Upper lobe of right lung (tissue), 1 donor: Measurements from ENCODE around the gene PRDM16. TPM values are rescaled to one million over a fixed set of nuclear protein-coding genes. Genes with fewer than 3 reads are reported as not detected.

Experiments
- ATAC-seq: fragments of 200-7000 bp; cut with Tn5 transposase; one replicate; pipeline ENCODE4 v1.9.1; 2020; ENCODE audit warnings: mild to moderate bottlenecking, moderate library complexity
- DNase-seq: peaks from one replicate; pipeline ENCODE4 v3.0.0-alpha.2; 2020
- H3K27ac ChIP-seq: fragments of 200-600 bp; one replicate; pipeline ENCODE4 v1.8.0; 2022
- H3K27me3 ChIP-seq: fragments of 200-600 bp; one replicate; pipeline ENCODE4 v1.8.0; 2022; ENCODE audit warnings: mild to moderate bottlenecking
- H3K36me3 ChIP-seq: fragments of 200-600 bp; one replicate; pipeline ENCODE4 v1.8.0; 2022
- H3K4me1 ChIP-seq: fragments of 200-600 bp; one replicate; pipeline ENCODE4 v1.8.0; 2022
- H3K4me3 ChIP-seq: fragments of 200-600 bp; one replicate; pipeline ENCODE4 v1.8.0; 2022; ENCODE audit warnings: mild to moderate bottlenecking
- H3K9me3 ChIP-seq: fragments of 200-600 bp; one replicate; pipeline ENCODE4 v1.8.0; 2022
- intact Hi-C: fragments of 100-400 bp; cut with DNase I; formaldehyde crosslinking; loops from one replicate; pipeline ENCODE4 v1.11.0; 2022
- long read RNA-seq: library from polyadenylated mRNA; unstranded; transcript quantifications from one replicate; pipeline ENCODE4 v2.0.0, GENCODE V29; 2021
- total RNA-seq: library from RNA; stranded (reverse); fragmentation: NEBNext Ultra II Directional; extraction: Animal tissue kit (Norgen Biotek cat#: 25700); gene quantifications from one replicate; pipeline ENCODE4 v1.2.1, GENCODE V29; 2021
- TF ChIP-seq, protein P1 (sequence below): fragments of 200-600 bp; IDR thresholded peaks from one replicate; pipeline ENCODE4 v1.8.0; 2022; ENCODE audit warnings: antibody characterized with exemption
- donor health status: DM: no; HTN: yes; CAD: no; lungs with severe emphysema.

The PRDM16 gene
- total RNA-seq: 21.0 TPM
- long read RNA-seq, full-length matches to known transcripts: 2 of 36 reads
- long read RNA-seq, partial matches to known transcripts: 13 of 36 reads
- long read RNA-seq, other reads (novel, unspliced or antisense): 21 of 36 reads

DNA sequence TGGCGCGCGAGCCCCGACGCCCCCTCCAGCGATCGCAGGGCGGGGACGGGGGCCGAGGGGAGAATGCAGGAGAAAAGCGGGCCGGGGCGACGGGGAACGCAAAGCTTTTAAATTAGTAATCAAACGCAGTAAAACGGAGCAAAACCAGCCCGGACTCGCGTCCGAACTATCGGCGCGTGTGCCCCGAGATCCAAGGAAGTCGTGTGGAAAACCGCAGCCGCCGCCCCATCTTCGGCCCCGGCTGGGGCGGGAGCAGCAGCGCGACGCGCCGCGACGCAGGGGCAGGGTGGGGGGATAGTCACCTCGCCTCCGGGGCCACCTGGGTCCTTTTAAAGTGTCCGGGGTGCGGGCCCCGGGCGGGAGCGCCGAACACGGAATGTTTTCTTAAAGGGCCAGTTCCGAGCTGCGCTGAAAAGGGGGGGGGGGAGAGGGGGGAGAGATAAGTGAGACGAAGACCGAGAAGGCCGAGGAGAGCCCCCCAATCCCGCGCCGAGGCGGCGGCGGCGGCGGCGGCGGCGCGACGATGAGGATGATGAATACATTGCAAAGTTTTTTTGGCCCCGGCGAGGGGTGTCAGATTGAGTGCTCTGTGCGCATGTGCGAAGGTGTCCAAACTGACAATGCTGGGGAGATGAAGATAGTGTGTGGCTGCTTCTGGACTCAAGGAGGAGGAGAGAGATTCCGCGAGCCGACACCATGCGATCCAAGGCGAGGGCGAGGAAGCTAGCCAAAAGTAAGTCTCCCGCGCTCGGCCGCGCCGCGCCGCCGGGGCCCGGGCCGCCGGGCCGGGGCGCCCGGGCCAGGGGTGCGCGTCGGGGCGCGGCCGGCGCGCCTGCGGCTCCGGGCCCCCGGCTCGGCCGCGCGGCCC is at the start of gene PRDM16:
Gene PRDM16, plus strand, starts transcription at position 640 of the 868 bp plus-strand sequence. Its CDS starts 57 bp downstream, at position 697.
- ATAC-seq: peak; percentile 2
- Histone ChIP-seq H3K4me3 (peak within 1 kb of the TSS; percentile 68), H3K36me3 (no peaks in the 10 kb centered on the region), H3K9me3 (no peaks in the 10 kb centered on the region), H3K4me1 (peaks cover 3% of the 10 kb centered on the region), H3K27me3 (peaks cover 81% of the 10 kb centered on the region), H3K27ac (peak within 1 kb of the TSS; percentile 86)
- intact Hi-C loops: no loop called here
- TF ChIP-seq, protein P1, sequence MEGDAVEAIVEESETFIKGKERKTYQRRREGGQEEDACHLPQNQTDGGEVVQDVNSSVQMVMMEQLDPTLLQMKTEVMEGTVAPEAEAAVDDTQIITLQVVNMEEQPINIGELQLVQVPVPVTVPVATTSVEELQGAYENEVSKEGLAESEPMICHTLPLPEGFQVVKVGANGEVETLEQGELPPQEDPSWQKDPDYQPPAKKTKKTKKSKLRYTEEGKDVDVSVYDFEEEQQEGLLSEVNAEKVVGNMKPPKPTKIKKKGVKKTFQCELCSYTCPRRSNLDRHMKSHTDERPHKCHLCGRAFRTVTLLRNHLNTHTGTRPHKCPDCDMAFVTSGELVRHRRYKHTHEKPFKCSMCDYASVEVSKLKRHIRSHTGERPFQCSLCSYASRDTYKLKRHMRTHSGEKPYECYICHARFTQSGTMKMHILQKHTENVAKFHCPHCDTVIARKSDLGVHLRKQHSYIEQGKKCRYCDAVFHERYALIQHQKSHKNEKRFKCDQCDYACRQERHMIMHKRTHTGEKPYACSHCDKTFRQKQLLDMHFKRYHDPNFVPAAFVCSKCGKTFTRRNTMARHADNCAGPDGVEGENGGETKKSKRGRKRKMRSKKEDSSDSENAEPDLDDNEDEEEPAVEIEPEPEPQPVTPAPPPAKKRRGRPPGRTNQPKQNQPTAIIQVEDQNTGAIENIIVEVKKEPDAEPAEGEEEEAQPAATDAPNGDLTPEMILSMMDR: no peak
- peak; percentile 79 for DNase-seq

DNA sequence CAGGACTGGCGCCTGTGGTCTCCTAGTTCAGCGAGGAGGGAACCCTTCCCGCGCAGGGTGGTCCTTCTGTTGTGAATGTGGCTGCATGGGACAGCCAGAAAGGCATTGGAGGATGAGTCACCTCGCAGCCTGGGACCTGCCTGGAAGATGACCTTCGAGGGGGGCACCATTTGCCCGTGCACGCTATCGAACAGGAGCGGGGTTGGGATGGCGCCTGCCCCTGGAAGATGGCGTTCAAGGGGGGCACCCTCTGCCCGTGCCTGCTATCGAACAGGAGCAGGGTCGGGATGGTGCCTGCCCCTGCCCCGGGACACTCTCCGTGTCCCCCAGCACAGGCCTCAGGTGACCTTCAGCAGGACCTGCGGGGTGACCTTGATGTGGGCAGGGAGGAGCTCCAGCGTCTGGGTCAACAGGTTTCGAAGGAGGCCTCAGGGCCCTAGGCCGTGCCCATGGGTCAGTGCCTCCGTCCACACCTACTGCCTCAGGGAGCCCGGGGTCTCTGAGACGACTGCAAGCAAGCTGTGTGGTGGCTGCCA is 49.4 kb upstream of the PRDM16 start:
- DNase-seq (peak; percentile 41), ATAC-seq (no peak)
- TF ChIP-seq, protein P1: no peak
- Histone ChIP-seq H3K27ac (no peak overlapping the region), H3K4me1 (no peaks in the 10 kb centered on the region), H3K9me3 (no peaks in the 10 kb centered on the region), H3K27me3 (peaks cover 10% of the 10 kb centered on the region), H3K36me3 (no peaks in the 10 kb centered on the region), H3K4me3 (no peak overlapping the region)
- intact Hi-C loops: no loop called here

DNA sequence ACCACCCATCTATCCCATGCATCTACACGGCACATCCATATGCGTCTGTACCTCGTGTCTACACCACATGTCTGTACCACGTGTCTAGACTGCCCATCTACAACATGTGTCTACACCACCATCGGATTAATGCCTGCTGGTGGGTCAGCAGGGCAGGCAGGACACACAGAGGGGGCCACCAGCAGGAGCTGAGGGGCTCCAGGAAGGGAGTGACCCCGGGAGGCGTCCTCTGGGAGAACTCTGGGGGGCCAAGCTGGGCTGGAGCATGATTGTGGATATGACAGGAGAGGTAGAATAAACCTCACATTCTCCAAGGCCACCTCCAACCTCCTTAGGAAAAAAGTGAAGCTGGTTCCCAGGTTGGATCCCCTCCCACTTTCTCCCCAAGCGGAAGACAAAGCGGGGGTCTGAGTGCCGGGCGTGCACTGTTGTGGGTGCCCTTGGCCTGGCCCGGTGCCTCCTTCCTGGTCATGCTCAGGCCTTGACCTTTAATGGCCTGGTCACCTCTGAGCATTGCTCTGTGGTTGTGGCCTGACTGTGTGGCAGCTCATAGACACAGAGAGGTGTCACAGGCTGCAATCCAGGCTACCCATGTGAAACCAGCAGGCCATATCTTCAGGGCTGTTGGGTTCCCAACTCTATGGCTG is 48.6 kb upstream of the PRDM16 start:
- intact Hi-C loops: no loop called here
- peaks cover 4% of the 10 kb centered on the region for H3K27me3 ChIP-seq
- no peaks in the 10 kb centered on the region for H3K4me1 ChIP-seq
- H3K27ac ChIP-seq: no peak overlapping the region
- H3K4me3 ChIP-seq: no peak overlapping the region
- H3K36me3 ChIP-seq: no peaks in the 10 kb centered on the region
- ATAC-seq: no peak
- DNase-seq: peak; percentile 51
- TF ChIP-seq, protein P1: no peak
- H3K9me3 ChIP-seq: no peaks in the 10 kb centered on the region

DNA sequence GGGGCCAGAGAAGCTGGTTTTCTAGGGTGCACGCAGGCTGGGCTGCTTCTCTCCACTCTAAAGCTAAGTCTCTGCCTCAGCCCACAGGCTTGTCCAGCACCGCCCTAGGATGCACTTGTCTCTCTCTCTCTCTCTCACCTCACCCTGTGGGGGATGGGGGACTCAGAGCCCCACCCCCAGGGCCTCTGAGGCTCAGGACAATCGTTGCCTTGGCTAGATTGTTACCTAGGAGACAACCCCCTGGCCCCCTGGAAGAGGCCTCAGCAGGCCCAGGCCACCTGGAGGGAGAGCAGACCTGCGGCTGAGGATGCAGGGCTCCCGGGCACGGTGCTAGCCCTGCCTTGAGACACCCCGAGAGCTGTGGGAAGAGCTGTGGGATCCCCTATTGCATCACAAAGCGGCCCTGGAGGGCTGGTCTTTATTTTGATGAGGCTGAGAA is 47.8 kb upstream of the PRDM16 start, which contains the start of gene ACTRT2:
Gene ACTRT2, plus strand, starts transcription at position 235 of the 439 bp plus-strand sequence. CDS start 220 bp downstream, outside the sequence.
- intact Hi-C loops: no loop called here
- DNase-seq (peak; percentile 47), ATAC-seq (no peak)
- peaks cover 4% of the 10 kb centered on the region for H3K27me3 ChIP-seq
- TF ChIP-seq, protein P1: no peak
- no peaks in the 10 kb centered on the region for H3K4me1 ChIP-seq
- H3K9me3 ChIP-seq: no peaks in the 10 kb centered on the region
- no peak within 1 kb of the TSS for H3K4me3 ChIP-seq
- H3K27ac ChIP-seq: no peak within 1 kb of the TSS
- H3K36me3 ChIP-seq: no peaks in the 10 kb centered on the region

DNA sequence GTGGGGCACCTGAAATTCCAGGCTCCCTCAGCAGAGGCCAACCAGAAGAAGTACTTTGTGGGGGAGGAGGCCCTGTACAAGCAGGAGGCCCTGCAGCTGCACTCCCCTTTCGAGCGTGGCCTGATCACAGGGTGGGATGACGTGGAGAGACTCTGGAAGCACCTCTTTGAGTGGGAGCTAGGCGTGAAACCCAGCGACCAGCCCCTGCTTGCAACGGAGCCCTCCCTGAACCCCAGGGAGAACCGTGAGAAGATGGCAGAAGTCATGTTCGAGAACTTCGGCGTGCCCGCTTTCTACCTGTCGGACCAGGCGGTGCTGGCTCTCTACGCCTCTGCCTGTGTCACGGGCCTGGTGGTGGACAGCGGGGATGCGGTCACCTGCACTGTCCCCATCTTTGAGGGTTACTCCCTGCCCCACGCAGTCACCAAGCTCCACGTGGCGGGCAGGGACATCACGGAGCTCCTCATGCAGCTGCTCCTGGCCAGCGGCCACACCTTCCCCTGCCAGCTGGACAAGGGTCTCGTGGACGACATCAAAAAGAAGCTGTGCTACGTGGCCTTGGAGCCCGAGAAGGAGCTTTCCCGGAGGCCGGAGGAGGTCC is 47.1 kb upstream of the PRDM16 start:
- no peak overlapping the region for H3K27ac ChIP-seq
- no peaks in the 10 kb centered on the region for H3K4me1 ChIP-seq
- no peak overlapping the region for H3K4me3 ChIP-seq
- no peaks in the 10 kb centered on the region for H3K36me3 ChIP-seq
- DNase-seq: peak; percentile 45
- no peaks in the 10 kb centered on the region for H3K9me3 ChIP-seq
- TF ChIP-seq, protein P1: no peak
- ATAC-seq: no peak
- intact Hi-C loops: no loop called here
- H3K27me3 ChIP-seq: peaks cover 4% of the 10 kb centered on the region
